HG02938 (cell line): ENCODE data around the gene MCTP1.
"Not testable (repeated sequence)": the region's sequence is repeated elsewhere in the genome, so short reads cannot be mapped to it uniquely, and the experiment has no call there.

Experiments used
- ATAC-seq: cut with Tn5 transposase; IDR thresholded peaks from one replicate; pipeline ENCODE4 v1.9.1; 2021; ENCODE audit warnings: mild to moderate bottlenecking, moderate library complexity; ENCODE audit not compliant: unreplicated experiment

Gene MCTP1

GRCh38 chr5:94977437-94977836 lies 307.5 kb downstream of the MCTP1 start:
- no peak for ATAC-seq

- ATAC-seq: no peak
Measured at GRCh38 chr5:94976853-94977252, 308.0 kb downstream of the MCTP1 start.

- ATAC-seq: no peak
Measured at GRCh38 chr5:94972268-94972667, 312.6 kb downstream of the MCTP1 start.

- peak; percentile 53 for ATAC-seq
Measured at GRCh38 chr5:94969174-94969573, 315.7 kb downstream of the MCTP1 start.

GRCh38 chr5:94968507-94969095 lies 316.3 kb downstream of the MCTP1 start:
- peak; percentile 61 for ATAC-seq

GRCh38 chr5:94967525-94967924 lies 317.4 kb downstream of the MCTP1 start:
- no peak for ATAC-seq

- ATAC-seq: not testable (repeated sequence)
Measured at GRCh38 chr5:94959279-94959678, 325.6 kb downstream of the MCTP1 start.

GRCh38 chr5:94945656-94946055 lies 339.2 kb downstream of the MCTP1 start:
- no peak for ATAC-seq

- no peak for ATAC-seq
Measured at GRCh38 chr5:94944160-94944559, 340.7 kb downstream of the MCTP1 start.

GRCh38 chr5:94941122-94941755 lies 343.7 kb downstream of the MCTP1 start:
- no peak for ATAC-seq

GRCh38 chr5:94932259-94932658 lies 352.6 kb downstream of the MCTP1 start:
- no peak for ATAC-seq

GRCh38 chr5:94928891-94929290 lies 356.0 kb downstream of the MCTP1 start:
- no peak for ATAC-seq

- no peak for ATAC-seq
Measured at GRCh38 chr5:94920570-94920969, 364.3 kb downstream of the MCTP1 start.

GRCh38 chr5:94916619-94917018 lies 368.3 kb downstream of the MCTP1 start:
- ATAC-seq: no peak

- ATAC-seq: no peak
Measured at GRCh38 chr5:94911276-94911675, 373.6 kb downstream of the MCTP1 start.

GRCh38 chr5:94910721-94911120 lies 374.2 kb downstream of the MCTP1 start:
- ATAC-seq: no peak

- ATAC-seq: peak; percentile 65
Measured at GRCh38 chr5:94908889-94909480, 375.9 kb downstream of the MCTP1 start.

GRCh38 chr5:94906750-94907149 lies 378.1 kb downstream of the MCTP1 start:
- ATAC-seq: no peak

GRCh38 chr5:94903726-94904125 lies 381.2 kb downstream of the MCTP1 start:
- no peak for ATAC-seq

- peak; percentile 94 for ATAC-seq
Measured at GRCh38 chr5:94901191-94901979, 383.5 kb downstream of the MCTP1 start.

GRCh38 chr5:94900006-94900505 lies 384.8 kb downstream of the MCTP1 start:
- ATAC-seq: no peak
